Anterior cingulate cortex (tissue), 58 donors: ENCODE data around the gene NDN.

Source experiments
- DNase-seq, 58 donors: peaks; one replicate each; lab custom pipeline; 2025; lab: John Stamatoyannopoulos, UW

Gene NDN

GRCh38 chr15:23644829-23645228 is 42.3 kb downstream of the NDN start:
- DNase-seq: no peak

GRCh38 chr15:23642413-23643044 is 44.6 kb downstream of the NDN start:
- peak in 44 of 58 donors; percentile 6 to 80 (median 37) for DNase-seq
